AG08395 (cell line): ENCODE results near the gene TATDN2.

Experiments used
- DNase-seq: peaks from one replicate; pipeline ENCODE4 v3.0.0; 2012; ENCODE audit warnings: mixed read lengths, low spot score

The TATDN2 gene

DNA sequence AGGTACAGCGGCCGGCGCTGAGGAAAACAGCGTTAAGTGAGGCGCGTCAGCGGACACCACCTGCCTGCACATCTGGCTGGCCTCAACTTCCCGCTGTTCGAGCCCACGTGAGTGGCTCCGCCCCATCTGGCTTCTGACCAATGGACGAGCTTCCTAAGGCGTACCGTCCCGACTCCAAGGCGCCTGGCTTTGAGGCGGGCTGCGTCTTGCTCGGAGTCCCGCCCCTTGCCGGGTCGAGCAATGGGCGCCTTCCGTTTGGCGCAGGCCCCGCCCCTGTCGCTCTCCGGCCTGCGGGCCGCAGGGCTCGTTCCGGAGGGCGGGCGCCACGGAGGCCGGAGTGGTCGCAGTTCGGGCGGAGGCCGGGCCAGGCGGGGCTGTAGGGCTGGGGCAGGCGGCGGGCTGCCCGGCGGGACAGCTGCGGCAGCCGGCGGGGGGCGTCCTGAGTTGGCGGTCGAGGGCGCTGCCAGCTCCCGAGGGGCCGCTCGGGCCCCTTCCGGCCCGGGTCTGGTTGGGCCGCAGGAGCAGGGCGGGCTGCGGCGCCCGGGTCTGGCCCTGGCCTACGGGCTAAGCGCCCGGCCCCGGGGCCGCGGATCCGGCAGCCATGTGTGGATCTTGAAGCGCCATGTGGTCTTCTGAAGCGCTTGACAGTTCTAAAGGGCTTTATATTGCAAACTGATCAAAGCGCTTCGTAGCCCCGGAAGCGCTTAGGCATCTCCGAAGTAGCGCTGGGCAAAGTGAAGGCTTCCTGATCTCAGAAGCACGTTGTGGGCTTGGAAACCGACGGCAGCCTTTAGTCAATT is at the start of gene TATDN2:
TSS of gene TATDN2 (plus strand) at position 276 of the 800 bp plus-strand sequence. CDS start 742 bp downstream, outside the sequence.
- DNase-seq: peak; percentile 99

- no peak for DNase-seq
These were observed 49.3 kb upstream of the TATDN2 start for GRCh38 chr3:10198761-10199649.

- DNase-seq: no peak
These were observed 43.3 kb upstream of the TATDN2 start for GRCh38 chr3:10204921-10205320.

- peak; percentile 91 for DNase-seq
These were observed 42.7 kb upstream of the TATDN2 start for GRCh38 chr3:10205451-10206165.

GRCh38 chr3:10206166-10206511 is 42.1 kb upstream of the TATDN2 start:
- DNase-seq: no peak

- no peak for DNase-seq
These were observed 35.0 kb upstream of the TATDN2 start for GRCh38 chr3:10213156-10213792.

DNA sequence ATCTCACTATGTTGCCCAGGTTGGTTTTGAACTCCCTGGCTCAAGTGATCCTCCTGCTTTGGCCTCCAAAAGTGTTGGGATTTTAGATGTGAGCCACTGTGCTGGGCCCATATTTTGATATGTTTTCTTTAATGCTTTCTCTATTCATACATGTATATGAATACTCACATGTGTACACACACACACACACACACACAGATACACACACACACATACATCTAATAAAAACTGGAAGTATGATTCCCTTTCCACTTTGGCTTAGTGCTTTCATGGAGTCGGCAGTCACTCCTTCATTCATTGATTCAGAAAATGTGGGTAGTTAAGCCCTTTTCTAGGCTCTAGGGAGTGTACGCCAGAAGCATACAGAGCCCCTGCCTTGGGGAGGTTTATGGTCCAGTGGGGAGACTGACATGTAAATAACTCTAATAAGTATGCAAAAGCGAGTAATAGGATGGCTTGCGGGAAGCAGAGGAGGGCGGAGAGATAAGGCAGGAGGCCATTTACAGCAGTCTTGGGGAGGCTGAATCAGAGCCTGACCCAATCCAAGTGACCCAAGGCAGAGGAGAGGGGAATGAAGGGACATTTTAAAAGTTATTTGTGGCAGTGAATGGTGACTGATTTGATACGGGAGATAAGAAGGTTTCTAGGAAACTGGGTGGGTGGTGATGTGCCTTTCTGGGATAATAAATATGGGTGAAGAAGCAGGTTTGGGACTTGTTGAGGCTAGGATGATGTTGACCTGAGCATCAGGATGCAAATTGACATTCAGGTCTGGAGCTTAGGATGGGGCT is 32.5 kb upstream of the TATDN2 start:
- DNase-seq: no peak

GRCh38 chr3:10217359-10217758 is 30.9 kb upstream of the TATDN2 start:
- no peak for DNase-seq

DNA sequence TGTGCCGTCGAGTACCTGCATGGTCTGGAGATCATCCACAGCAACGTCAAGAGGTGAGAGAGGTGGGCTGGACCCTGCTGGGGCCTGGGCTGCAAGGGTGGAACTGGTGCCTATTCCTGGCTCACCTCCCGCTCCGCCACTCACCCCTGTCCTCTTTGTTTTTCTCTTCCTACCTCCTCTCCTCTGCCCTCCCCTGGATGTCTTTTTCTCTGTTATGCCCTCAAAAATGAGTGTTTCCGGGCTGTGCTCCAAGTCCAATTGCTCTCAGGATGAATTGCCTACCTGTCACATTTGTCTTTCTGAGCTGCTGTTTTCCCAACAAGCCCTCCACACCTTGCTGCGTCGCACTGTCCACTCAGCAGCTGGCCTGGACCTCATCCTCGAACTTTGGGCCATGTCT is 28.5 kb upstream of the TATDN2 start:
- DNase-seq: no peak

- no peak for DNase-seq
These were observed 24.3 kb upstream of the TATDN2 start for GRCh38 chr3:10223676-10224639.

DNA sequence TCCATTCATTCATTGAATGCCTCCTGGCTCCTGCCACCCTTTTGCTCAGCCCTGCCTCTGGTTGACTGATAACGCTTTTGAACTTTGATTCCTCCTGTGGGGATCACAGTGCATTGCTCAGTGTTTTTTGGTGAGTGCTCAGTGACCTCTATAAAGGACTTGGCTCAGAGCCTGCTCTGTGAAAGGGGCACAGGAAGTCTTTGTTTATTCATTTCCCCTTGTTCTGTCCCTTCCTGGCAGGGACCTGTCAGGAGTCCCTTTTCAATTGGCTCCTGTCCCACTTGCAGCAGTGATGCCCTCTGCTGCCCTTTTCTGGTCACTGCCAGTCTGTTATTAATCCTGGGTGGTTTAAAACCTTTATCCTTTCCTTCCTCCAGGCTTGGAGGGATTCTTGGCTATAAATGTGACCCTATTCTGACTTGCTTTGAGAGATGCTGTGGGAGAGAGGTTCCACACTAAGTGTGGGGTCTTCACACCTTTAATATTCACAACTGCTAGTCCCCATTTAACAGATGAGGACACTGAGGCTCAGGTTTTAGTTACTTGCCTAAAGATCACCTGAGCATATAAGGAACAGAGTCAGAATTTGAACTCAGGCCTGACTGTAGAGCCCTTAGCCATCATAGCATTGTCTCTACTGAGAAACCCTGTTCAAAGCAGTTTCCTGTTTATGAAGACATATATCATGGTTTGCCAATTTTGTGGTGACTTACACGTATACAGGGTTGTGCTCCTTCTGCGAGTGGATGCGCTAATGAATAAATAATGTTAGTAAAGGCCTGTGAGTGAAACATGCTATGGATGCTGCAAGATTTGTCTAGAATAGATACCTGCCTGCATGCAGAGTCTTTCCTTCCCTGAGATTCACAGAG is 23.2 kb upstream of the TATDN2 start:
- peak; percentile 85 for DNase-seq

GRCh38 chr3:10226293-10226692 is 22.0 kb upstream of the TATDN2 start:
- no peak for DNase-seq

DNA sequence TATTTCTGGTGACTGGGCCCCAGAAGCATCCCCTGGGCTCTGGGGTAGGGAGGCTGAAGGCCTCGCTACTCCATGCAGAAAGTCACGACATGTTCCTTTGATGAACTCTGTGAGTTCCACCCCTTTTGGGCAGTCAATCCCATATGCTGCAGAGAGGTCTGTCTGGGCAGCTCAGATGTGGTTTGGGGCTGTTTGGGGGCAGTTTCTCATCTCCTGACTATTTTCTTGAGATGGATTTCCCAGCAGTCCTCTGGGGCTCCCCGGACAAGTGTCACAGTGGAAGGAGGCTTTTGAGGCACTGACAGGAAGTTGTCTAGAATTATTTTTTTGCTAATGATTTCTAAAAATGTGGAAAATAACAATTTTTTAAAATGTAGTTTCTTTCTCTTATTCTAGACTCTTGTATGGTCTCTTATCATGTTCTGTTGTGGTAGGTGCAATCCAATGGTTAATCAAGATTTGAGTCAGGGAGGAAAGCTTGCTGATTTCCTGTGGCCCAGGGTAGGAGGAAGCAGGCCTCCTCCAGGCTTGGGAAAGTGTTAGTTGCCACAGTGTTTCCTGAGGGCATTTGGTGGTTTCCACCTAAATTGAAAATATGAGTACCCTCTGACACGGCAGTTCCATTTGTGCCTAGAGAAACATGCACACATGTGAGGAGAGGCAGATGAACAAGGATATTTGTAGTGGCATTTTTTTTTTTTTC is 19.9 kb upstream of the TATDN2 start:
- no peak for DNase-seq

GRCh38 chr3:10229576-10229975 is 18.7 kb upstream of the TATDN2 start:
- DNase-seq: no peak

GRCh38 chr3:10232137-10232536 is 16.1 kb upstream of the TATDN2 start:
- no peak for DNase-seq

- no peak for DNase-seq
These were observed 14.3 kb upstream of the TATDN2 start for GRCh38 chr3:10233988-10234387.

- no peak for DNase-seq
These were observed 13.6 kb upstream of the TATDN2 start for GRCh38 chr3:10234526-10235230.

DNA sequence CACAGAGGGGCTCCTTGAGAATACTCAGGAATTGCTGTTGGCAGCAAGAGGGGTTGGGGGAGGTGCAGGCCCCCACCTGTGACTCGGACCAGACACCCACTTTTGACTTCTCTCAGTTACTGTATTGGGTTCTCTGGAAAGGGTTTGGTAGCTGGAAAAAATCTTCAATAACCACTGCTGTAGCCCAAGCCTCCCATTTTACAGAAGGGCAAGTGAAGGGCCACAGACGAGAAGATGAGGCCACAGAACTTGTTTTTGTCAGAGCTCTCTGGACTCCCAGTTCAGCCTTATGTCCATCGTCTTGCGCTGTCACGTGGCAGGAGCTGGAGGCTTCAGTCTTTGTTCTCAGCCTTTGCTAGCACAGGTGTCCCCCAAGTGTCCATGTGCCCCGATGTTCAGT is 12.7 kb upstream of the TATDN2 start:
- DNase-seq: no peak
